Peyer's patch (tissue), 4 donors: ENCODE measurements around the gene RRBP1.

Experiments
- POLR2A ChIP-seq, 2 donors: fragments of 450-650 bp; IDR thresholded peaks; one replicate each; pipeline ENCODE4 v1.5.1; 2017; ENCODE audit warnings: antibody characterized with exemption in 2 of 2, mild to moderate bottlenecking in 2 of 2, moderate library complexity in 2 of 2
- TF ChIP-seq, protein P1 (sequence below), 6 experiments: fragments of 450-650 bp in 4 of 6; fragments of 200-600 bp in 2 of 6; sonication (generic) in 1 of 6; IDR thresholded peaks; one replicate each; pipeline ENCODE4 v1.5.1; 2017 to 2019; ENCODE audit warnings: antibody characterized with exemption in 6 of 6, mild to moderate bottlenecking in 3 of 6, moderate library complexity in 1 of 6

DNA sequence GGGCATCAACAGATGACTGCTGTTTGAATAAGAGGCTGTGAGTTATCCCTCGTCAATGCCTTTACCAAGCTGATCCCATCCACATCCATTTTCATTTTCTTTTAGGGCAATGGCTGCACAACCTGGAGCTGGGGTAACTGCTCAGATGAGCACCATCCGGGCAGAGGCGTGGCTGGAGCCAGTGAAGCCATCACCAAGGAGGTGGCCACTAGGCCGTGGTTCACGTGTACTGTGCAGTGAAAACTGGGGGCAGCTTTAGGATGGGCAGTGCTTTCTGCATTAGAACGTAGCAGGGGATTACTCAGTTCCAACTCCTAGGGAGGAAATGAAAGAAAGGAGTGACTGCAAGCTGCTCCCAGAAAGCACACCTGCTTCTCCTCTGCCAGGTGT lies 51.2 kb downstream of the RRBP1 start:
- TF ChIP-seq, protein P1, sequence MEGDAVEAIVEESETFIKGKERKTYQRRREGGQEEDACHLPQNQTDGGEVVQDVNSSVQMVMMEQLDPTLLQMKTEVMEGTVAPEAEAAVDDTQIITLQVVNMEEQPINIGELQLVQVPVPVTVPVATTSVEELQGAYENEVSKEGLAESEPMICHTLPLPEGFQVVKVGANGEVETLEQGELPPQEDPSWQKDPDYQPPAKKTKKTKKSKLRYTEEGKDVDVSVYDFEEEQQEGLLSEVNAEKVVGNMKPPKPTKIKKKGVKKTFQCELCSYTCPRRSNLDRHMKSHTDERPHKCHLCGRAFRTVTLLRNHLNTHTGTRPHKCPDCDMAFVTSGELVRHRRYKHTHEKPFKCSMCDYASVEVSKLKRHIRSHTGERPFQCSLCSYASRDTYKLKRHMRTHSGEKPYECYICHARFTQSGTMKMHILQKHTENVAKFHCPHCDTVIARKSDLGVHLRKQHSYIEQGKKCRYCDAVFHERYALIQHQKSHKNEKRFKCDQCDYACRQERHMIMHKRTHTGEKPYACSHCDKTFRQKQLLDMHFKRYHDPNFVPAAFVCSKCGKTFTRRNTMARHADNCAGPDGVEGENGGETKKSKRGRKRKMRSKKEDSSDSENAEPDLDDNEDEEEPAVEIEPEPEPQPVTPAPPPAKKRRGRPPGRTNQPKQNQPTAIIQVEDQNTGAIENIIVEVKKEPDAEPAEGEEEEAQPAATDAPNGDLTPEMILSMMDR (IDR thresholded peaks at IDR 0.05): no peak
- no peak for TF ChIP-seq POLR2A (IDR thresholded peaks at IDR 0.05)
